ENCODE data around the gene ALDH6A1.

The ALDH6A1 gene

DNA sequence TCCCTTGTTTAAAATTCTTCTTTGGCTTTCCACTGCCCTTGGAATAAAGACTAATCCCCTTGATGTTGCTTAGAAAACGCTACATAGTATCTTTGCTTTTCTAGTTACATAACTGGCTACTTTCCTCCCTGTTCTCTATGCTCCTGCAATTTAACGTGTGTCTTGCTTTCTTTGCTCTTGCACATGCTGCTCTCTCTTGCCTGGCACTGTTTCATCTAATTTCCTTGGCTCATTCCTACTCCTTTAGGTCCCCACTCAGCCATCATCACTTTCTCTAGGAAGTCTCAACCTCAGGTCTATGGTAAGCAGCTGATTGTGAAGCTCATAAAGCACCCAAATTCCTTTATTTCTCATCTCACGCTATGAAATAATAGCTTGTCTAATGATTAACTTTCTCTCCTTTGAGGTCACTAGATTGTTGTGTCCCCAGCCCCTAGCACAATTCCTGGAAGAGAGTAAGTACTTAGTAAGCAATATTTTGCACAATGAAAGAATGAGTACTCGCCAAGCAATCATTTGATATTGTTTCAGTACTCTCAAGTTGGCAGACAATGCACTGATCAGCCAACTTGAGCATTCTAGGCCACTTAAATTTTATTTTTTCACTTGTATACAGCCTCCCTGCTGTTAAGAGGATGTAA lies 3.3 kb downstream of the ALDH6A1 start:
- TF ChIP-seq, protein P1, sequence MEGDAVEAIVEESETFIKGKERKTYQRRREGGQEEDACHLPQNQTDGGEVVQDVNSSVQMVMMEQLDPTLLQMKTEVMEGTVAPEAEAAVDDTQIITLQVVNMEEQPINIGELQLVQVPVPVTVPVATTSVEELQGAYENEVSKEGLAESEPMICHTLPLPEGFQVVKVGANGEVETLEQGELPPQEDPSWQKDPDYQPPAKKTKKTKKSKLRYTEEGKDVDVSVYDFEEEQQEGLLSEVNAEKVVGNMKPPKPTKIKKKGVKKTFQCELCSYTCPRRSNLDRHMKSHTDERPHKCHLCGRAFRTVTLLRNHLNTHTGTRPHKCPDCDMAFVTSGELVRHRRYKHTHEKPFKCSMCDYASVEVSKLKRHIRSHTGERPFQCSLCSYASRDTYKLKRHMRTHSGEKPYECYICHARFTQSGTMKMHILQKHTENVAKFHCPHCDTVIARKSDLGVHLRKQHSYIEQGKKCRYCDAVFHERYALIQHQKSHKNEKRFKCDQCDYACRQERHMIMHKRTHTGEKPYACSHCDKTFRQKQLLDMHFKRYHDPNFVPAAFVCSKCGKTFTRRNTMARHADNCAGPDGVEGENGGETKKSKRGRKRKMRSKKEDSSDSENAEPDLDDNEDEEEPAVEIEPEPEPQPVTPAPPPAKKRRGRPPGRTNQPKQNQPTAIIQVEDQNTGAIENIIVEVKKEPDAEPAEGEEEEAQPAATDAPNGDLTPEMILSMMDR (IDR thresholded peaks at IDR 0.05; ENCODE audit: borderline replicate concordance, insufficient read depth, low read depth, low read length): no peak
- no peak overlapping the region for H3K4me3 ChIP-seq (ENCODE audit: low read depth, low read length)

- H3K4me3 ChIP-seq (ENCODE audit: low read depth, low read length): no peak overlapping the region
- TF ChIP-seq, protein P1 (IDR thresholded peaks at IDR 0.05; ENCODE audit: borderline replicate concordance, insufficient read depth, low read depth, low read length): no peak
Measured at GRCh38 chr14:74077401-74077800, 6.9 kb downstream of the ALDH6A1 start.

DNA sequence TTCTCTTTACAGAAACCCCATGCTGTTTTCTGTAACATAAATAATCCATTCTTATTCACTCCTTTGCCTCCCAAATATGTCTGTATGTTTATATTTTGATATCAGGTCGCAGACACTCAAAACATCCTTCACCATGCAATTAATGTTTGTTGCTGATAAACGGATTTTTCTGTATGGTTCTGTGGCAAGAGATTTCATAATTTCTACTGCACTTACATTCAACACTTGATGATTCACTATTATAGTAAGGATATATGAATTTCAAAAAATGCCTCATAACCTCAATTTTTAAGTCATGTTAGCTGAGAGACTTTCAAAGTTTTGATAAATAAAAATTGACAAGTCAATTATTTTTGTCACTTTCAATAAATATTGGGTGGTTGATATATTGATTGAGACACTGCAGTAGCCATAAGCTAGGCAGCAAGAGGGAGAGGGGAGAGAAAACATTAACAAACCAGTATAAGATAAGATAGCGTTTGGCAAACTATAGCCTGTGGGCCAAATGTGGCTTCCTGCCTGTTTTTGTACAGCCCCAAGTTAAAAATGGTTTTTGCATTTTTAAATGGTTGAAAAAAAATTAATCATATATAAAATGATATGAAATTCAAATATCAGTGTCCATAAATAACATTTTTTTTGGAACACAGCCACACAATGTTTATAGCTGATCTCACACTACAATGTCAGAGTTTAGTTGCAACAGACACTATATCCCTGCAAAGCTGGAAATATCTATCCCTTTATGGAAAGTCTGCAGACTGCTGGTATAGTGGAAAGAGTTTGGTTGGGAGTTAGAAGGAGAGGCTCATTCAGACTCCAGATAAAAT lies 18.3 kb downstream of the ALDH6A1 start:
- H3K4me3 ChIP-seq (ENCODE audit: low read depth, low read length): no peak overlapping the region
- TF ChIP-seq, protein P1 (IDR thresholded peaks at IDR 0.05; ENCODE audit: borderline replicate concordance, insufficient read depth, low read depth, low read length): no peak

DNA sequence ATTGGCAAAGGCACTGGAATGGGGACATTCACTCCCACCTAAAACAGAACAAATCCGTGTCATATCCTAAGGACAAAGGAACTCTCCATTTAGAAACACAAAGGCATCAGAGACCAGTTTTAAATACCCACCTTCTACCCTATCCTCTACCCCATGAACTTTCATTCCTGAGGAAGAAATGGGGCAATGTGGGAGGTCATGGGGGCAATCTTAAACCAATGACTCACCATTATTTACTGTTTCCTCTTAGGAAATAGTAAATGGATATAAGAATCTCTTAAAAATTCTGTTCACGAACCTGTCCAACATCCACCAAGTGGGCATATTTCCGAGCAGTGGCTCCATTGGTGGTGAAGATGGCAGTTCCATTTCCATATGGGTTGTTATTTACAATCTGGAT lies 19.4 kb downstream of the ALDH6A1 start:
- TF ChIP-seq, protein P1 (IDR thresholded peaks at IDR 0.05; ENCODE audit: borderline replicate concordance, insufficient read depth, low read depth, low read length): no peak
- no peak overlapping the region for H3K4me3 ChIP-seq (ENCODE audit: low read depth, low read length)

DNA sequence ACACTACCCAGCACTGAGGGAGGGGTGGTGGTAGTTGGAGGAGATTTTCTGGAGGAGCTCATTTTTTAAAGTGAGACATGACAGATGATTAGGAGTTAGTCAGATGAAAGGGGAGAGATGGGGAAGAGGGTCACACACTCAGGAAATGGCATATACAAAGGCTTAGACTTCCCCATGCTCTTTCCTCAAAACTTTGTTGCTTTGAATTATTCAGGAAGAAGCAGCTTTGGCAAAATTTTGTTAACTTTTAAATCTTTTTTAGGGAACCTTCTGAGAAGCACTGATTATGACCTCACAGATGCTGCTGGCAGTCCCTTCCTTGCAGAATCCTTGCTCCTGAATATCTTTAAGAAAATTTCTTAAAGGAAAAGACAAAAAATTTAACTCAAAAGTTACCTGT lies 19.8 kb downstream of the ALDH6A1 start:
- TF ChIP-seq, protein P1 (IDR thresholded peaks at IDR 0.05; ENCODE audit: borderline replicate concordance, insufficient read depth, low read depth, low read length): no peak
- H3K4me3 ChIP-seq (ENCODE audit: low read depth, low read length): no peak overlapping the region

GRCh38 chr14:74062809-74063150 lies 21.5 kb downstream of the ALDH6A1 start:
- no peak overlapping the region for H3K4me3 ChIP-seq (ENCODE audit: low read depth, low read length)
- TF ChIP-seq, protein P1 (IDR thresholded peaks at IDR 0.05; ENCODE audit: borderline replicate concordance, insufficient read depth, low read depth, low read length): no peak

All from GM12875 (cell line).